Liver (tissue), 3 donors: Measurements from ENCODE around the gene SNX32.
A peak's percentile ranks its signal among the peaks of the same experiment; 100 is the strongest.

Experiments used
- CTCF ChIP-seq: fragments of 150-350 bp; IDR thresholded peaks from 2 replicates; pipeline ENCODE4 v1.5.1; 2017; ENCODE audit warnings: improper control_type of control experiment, low read depth, low read length; ENCODE audit not compliant: missing input control
- FOXA1 ChIP-seq: IDR thresholded peaks from 2 replicates; pipeline ENCODE4 v1.6.1; 2016; ENCODE audit warnings: antibody characterized with exemption
- GABPA ChIP-seq, 2 donors: IDR thresholded peaks in 1 of 2; conservative IDR thresholded peaks in 1 of 2; 2 replicates each; pipeline ENCODE4 v1.6.1; 2016; ENCODE audit warnings: antibody characterized with exemption in 2 of 2, mild to moderate bottlenecking in 1 of 2, moderate library complexity in 1 of 2
- MAX ChIP-seq: IDR thresholded peaks from 2 replicates; pipeline ENCODE4 v1.6.1; 2016; ENCODE audit warnings: antibody characterized with exemption
- REST ChIP-seq: IDR thresholded peaks from 2 replicates; pipeline ENCODE4 v1.6.1; 2016; ENCODE audit warnings: antibody characterized with exemption, mild to moderate bottlenecking
- TAF1 ChIP-seq: conservative IDR thresholded peaks from 2 replicates; pipeline ENCODE4 v1.6.1; 2016; ENCODE audit warnings: antibody characterized with exemption, mild to moderate bottlenecking
- YY1 ChIP-seq: IDR thresholded peaks from 2 replicates; pipeline ENCODE4 v1.6.1; 2016; ENCODE audit warnings: antibody characterized with exemption, mild to moderate bottlenecking
- donor health status: healthy.
- donor health status: healthy.

GRCh38 chr11:65859095-65859811 lies 25.5 kb downstream of the SNX32 start:
- TF ChIP-seq REST (peak; percentile 82), CTCF (no peak), YY1 (peak; percentile 53), GABPA (IDR thresholded peaks at IDR 0.05 in 1 of 2, conservative IDR thresholded peaks at IDR 0.05 in 1 of 2) (peak in 1 of 2 donors; percentile 19), FOXA1 (no peak), MAX (peak; percentile 12), TAF1 (peak; percentile 77)
